WTC11 (cell line): ENCODE data around the gene MCCC1.
"Not testable (repeated sequence)": the region's sequence is repeated elsewhere in the genome, so short reads cannot be mapped to it uniquely, and the experiment has no call there.

Experiments used
- CREM ChIP-seq: sonication (generic); formaldehyde crosslinking; IDR thresholded peaks from 2 replicates; pipeline ENCODE4 v1.8.1; 2022; ENCODE audit warnings: mild to moderate bottlenecking, missing genetic modification reagents, moderate library complexity
- SP1 ChIP-seq: sonication (generic); formaldehyde crosslinking; conservative IDR thresholded peaks from 2 replicates; pipeline ENCODE4 v1.8.1; 2022; ENCODE audit warnings: missing genetic modification reagents
- TF ChIP-seq, protein P1 (sequence below): fragments of 200-600 bp; IDR thresholded peaks from 2 replicates; pipeline ENCODE4 v1.8.0; 2022; ENCODE audit warnings: antibody characterized with exemption
- TF ChIP-seq, protein P2 (sequence below): sonication (generic); formaldehyde crosslinking; IDR thresholded peaks from 2 replicates; pipeline ENCODE4 v1.8.0; 2022; ENCODE audit warnings: mild to moderate bottlenecking, missing genetic modification reagents
- TF ChIP-seq, protein P3 (sequence below): sonication (generic); formaldehyde crosslinking; IDR thresholded peaks from 2 replicates; pipeline ENCODE4 v1.8.1; 2023; ENCODE audit warnings: mild to moderate bottlenecking, missing genetic modification reagents, moderate library complexity

- TF ChIP-seq, protein P1, sequence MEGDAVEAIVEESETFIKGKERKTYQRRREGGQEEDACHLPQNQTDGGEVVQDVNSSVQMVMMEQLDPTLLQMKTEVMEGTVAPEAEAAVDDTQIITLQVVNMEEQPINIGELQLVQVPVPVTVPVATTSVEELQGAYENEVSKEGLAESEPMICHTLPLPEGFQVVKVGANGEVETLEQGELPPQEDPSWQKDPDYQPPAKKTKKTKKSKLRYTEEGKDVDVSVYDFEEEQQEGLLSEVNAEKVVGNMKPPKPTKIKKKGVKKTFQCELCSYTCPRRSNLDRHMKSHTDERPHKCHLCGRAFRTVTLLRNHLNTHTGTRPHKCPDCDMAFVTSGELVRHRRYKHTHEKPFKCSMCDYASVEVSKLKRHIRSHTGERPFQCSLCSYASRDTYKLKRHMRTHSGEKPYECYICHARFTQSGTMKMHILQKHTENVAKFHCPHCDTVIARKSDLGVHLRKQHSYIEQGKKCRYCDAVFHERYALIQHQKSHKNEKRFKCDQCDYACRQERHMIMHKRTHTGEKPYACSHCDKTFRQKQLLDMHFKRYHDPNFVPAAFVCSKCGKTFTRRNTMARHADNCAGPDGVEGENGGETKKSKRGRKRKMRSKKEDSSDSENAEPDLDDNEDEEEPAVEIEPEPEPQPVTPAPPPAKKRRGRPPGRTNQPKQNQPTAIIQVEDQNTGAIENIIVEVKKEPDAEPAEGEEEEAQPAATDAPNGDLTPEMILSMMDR: not testable (repeated sequence)
- not testable (repeated sequence) for TF ChIP-seq CREM, SP1 (CRISPR knock-in tag)
- TF ChIP-seq, protein P2, sequence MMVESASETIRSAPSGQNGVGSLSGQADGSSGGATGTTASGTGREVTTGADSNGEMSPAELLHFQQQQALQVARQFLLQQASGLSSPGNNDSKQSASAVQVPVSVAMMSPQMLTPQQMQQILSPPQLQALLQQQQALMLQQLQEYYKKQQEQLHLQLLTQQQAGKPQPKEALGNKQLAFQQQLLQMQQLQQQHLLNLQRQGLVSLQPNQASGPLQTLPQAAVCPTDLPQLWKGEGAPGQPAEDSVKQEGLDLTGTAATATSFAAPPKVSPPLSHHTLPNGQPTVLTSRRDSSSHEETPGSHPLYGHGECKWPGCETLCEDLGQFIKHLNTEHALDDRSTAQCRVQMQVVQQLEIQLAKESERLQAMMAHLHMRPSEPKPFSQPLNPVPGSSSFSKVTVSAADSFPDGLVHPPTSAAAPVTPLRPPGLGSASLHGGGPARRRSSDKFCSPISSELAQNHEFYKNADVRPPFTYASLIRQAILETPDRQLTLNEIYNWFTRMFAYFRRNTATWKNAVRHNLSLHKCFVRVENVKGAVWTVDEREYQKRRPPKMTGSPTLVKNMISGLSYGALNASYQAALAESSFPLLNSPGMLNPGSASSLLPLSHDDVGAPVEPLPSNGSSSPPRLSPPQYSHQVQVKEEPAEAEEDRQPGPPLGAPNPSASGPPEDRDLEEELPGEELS (CRISPR knock-in tag): not testable (repeated sequence)
- TF ChIP-seq, protein P3, sequence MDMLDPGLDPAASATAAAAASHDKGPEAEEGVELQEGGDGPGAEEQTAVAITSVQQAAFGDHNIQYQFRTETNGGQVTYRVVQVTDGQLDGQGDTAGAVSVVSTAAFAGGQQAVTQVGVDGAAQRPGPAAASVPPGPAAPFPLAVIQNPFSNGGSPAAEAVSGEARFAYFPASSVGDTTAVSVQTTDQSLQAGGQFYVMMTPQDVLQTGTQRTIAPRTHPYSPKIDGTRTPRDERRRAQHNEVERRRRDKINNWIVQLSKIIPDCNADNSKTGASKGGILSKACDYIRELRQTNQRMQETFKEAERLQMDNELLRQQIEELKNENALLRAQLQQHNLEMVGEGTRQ (CRISPR knock-in tag): not testable (repeated sequence)
These were observed 10.6 kb upstream of the MCCC1 start for GRCh38 chr3:183109847-183110246.
